ENCODE measurements around the gene INHBC.
A peak's percentile ranks its signal among the peaks of the same experiment; 100 is the strongest.

Gene INHBC

DNA sequence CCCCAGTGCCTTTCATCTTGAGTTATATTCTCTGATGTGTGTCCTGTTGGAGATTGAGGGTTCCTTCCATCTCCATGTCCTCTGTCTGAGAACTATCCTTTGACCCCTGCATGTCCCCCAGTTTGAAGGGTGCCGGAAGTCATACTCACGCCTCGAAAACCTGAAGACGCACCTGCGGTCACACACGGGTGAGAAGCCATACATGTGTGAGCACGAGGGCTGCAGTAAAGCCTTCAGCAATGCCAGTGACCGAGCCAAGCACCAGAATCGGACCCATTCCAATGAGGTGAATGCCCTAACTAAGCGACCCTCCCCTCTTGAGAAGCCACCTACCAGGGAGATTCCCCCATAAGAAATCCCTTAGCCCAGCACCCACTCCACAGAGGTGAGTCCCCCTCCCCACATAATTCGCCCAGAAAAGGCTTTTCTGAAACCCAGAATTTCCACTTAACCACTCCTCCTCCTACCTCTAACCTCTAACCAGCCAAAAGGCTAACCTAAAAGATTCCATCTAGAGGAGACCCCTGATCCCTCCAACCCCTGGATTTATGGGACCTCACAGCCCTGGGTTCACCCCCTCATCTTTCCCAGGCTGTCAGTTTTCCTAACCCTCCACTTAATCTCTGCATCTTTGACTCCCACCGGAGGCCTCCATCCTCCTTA, 32.8 kb downstream of the INHBC start:
- in situ Hi-C loops (cut with MboI; ENCODE audit: low pct_unique_long_range_greater_than_20kb, low sequenced_read_pairs, unreplicated experiment) = no loop called here

DNA sequence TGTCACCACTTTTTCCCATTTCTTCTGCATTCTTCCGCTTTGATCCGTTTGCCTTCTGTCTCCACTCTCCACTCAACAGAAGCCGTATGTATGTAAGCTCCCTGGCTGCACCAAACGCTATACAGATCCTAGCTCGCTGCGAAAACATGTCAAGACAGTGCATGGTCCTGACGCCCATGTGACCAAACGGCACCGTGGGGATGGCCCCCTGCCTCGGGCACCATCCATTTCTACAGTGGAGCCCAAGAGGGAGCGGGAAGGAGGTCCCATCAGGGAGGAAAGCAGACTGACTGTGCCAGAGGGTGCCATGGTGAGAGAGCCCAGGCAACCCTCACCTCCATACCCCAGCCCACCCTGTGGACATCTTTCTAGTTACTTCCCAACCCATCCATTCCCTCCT, 33.3 kb downstream of the INHBC start:
- in situ Hi-C loops (cut with MboI; ENCODE audit: low pct_unique_long_range_greater_than_20kb, low sequenced_read_pairs, unreplicated experiment) = no loop called here
- TF ChIP-seq CTCF (IDR thresholded peaks at IDR 0.05; ENCODE audit: extremely low read depth, insufficient read depth, missing control alignments) = no peak
- DNase-seq (ENCODE audit: low spot score) = no peak

More for the DNA sequence above, 32.8 kb downstream of the INHBC start:
- TF ChIP-seq CTCF (IDR thresholded peaks at IDR 0.05; ENCODE audit: extremely low read depth, insufficient read depth, missing control alignments) = no peak
- no peak for DNase-seq (ENCODE audit: low spot score)

DNA sequence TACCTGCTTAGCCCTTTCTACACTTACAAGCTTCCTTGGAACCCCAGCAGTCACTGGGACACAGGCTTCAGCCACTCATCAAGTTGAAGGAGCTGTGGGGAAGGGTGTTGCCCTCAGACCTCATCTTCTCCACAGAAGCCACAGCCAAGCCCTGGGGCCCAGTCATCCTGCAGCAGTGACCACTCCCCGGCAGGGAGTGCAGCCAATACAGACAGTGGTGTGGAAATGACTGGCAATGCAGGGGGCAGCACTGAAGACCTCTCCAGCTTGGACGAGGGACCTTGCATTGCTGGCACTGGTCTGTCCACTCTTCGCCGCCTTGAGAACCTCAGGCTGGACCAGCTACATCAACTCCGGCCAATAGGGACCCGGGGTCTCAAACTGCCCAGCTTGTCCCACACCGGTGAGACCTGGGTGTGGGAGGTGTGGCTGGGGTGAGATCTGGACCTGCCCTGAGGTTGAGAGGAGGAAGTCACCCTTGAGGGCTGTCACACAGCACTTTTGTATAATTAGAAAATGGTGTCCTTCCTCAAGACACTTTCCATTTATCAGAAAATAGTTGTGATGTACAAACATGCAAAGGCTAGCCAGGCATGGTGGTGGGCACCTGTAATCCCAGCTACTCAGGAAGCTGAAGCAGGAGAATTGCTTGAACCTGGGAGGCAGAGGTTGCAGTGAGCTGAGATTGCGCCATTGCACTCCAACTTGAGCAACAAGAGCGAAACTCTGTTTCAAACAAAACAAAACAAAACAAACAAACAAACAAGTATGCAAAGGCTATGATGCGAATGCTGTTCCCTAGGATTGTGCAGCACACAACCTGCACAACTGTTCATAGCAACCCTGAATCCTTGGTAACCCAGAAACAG, 34.9 kb downstream of the INHBC start:
- TF ChIP-seq CTCF (IDR thresholded peaks at IDR 0.05; ENCODE audit: extremely low read depth, insufficient read depth, missing control alignments) = no peak
- DNase-seq (ENCODE audit: low spot score) = no peak
- in situ Hi-C loops (cut with MboI; ENCODE audit: low pct_unique_long_range_greater_than_20kb, low sequenced_read_pairs, unreplicated experiment) = no loop called here

- peak; percentile 5 for DNase-seq (ENCODE audit: low spot score)
- TF ChIP-seq CTCF (IDR thresholded peaks at IDR 0.05; ENCODE audit: extremely low read depth, insufficient read depth, missing control alignments) = no peak
- in situ Hi-C loops (cut with MboI; ENCODE audit: low pct_unique_long_range_greater_than_20kb, low sequenced_read_pairs, unreplicated experiment) = no loop called here
These were observed 35.8 kb downstream of the INHBC start for GRCh38 chr12:57470286-57470969.

DNA sequence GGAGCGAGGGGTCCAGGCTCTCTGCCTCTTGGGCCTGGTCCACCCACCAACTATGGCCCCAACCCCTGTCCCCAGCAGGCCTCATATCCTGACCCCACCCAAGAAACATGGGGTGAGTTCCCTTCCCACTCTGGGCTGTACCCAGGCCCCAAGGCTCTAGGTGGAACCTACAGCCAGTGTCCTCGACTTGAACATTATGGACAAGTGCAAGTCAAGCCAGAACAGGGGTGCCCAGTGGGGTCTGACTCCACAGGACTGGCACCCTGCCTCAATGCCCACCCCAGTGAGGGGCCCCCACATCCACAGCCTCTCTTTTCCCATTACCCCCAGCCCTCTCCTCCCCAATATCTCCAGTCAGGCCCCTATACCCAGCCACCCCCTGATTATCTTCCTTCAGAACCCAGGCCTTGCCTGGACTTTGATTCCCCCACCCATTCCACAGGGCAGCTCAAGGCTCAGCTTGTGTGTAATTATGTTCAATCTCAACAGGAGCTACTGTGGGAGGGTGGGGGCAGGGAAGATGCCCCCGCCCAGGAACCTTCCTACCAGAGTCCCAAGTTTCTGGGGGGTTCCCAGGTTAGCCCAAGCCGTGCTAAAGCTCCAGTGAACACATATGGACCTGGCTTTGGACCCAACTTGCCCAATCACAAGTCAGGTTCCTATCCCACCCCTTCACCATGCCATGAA, 36.5 kb downstream of the INHBC start:
- TF ChIP-seq CTCF (IDR thresholded peaks at IDR 0.05; ENCODE audit: extremely low read depth, insufficient read depth, missing control alignments) = no peak
- DNase-seq (ENCODE audit: low spot score) = no peak
- in situ Hi-C loops (cut with MboI; ENCODE audit: low pct_unique_long_range_greater_than_20kb, low sequenced_read_pairs, unreplicated experiment) = no loop called here

DNA sequence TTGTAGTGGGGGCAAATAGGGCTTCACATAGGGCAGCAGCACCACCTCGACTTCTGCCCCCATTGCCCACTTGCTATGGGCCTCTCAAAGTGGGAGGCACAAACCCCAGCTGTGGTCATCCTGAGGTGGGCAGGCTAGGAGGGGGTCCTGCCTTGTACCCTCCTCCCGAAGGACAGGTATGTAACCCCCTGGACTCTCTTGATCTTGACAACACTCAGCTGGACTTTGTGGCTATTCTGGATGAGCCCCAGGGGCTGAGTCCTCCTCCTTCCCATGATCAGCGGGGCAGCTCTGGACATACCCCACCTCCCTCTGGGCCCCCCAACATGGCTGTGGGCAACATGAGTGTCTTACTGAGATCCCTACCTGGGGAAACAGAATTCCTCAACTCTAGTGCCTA, 37.1 kb downstream of the INHBC start:
- TF ChIP-seq CTCF (IDR thresholded peaks at IDR 0.05; ENCODE audit: extremely low read depth, insufficient read depth, missing control alignments) = no peak
- in situ Hi-C loops (cut with MboI; ENCODE audit: low pct_unique_long_range_greater_than_20kb, low sequenced_read_pairs, unreplicated experiment) = no loop called here
- DNase-seq (ENCODE audit: low spot score) = no peak

Measured in GM13977 (cell line).